GM12878 (cell line): ENCODE measurements around the gene N4BP2L1. TPM values are rescaled to one million over a fixed set of nuclear protein-coding genes. Genes with fewer than 3 reads are reported as not detected.

Source experiments
- ATAC-seq: fragments of 200-7000 bp; cut with Tn5 transposase; 3 replicates; pipeline ENCODE4 v1.9.1; 2020; ENCODE audit warnings: mild to moderate bottlenecking, moderate library complexity
- BruUV-seq: library from RNA; stranded (reverse); fragments of 400-500 nt; replicated peaks from 2 replicates; lab custom pipeline; 2021; lab: Mats Ljungman, UMichigan
- CTCF ChIA-PET: fragments of 300-600 bp; sonication (Branson Sonifier 250); formaldehyde crosslinking; extraction: SDS; loops from one replicate; lab custom pipeline; 2021; ENCODE audit warnings: inconsistent platforms; lab: Yijun Ruan, JAX
- POLR2A ChIA-PET: fragments of 350-600 bp; formaldehyde crosslinking; extraction: SDS; loops from one replicate; lab custom pipeline; 2021; ENCODE audit warnings: inconsistent platforms; lab: Charles Lee
- RAD21 ChIA-PET: fragments of 300-600 bp; sonication (Branson Sonifier 250); formaldehyde crosslinking; loops from one replicate; lab custom pipeline; 2023; ENCODE audit warnings: antibody characterized with exemption; ENCODE audit not compliant: unreplicated experiment; lab: Charles Lee
- SMC1A ChIA-PET: fragments of 300-600 bp; sonication (Branson Sonifier 250); formaldehyde crosslinking; loops from one replicate; lab custom pipeline; 2023; ENCODE audit not compliant: unreplicated experiment, uncharacterized antibody; lab: Charles Lee
- DNase-seq: peaks from one replicate; pipeline ENCODE4 v3.0.0-alpha.2; 2011; ENCODE audit warnings: low read depth, low spot score
- FAIRE-seq: peaks from 3 replicates; lab custom pipeline; 2011; peaks lifted over from hg19 to GRCh38; lab: Jason Lieb, UNC
- H2AFZ ChIP-seq: 2 replicates; pipeline ENCODE4 v1.6.0; 2011; ENCODE audit warnings: low read depth, low read length, control low read depth; ENCODE audit not compliant: control insufficient read depth
- H3K27ac ChIP-seq: 2 replicates; pipeline ENCODE4 v1.5.1; 2011; ENCODE audit warnings: control low read depth; ENCODE audit not compliant: control insufficient read depth, insufficient read depth
- H3K27me3 ChIP-seq, 2 experiments: replicated peaks in 1 of 2; 2 replicates each; pipeline versions ENCODE4 v1.6.0 to v1.6.1; 2011; ENCODE audit warnings: low read length in 1 of 2; ENCODE audit not compliant: control insufficient read depth in 2 of 2, insufficient read depth in 2 of 2
- H3K36me3 ChIP-seq, 2 experiments: 2 replicates each; pipeline ENCODE4 v1.5.1; 2011; ENCODE audit warnings: low read length in 1 of 2; ENCODE audit not compliant: control insufficient read depth in 2 of 2, insufficient read depth in 2 of 2
- H3K4me1 ChIP-seq: 2 replicates; pipeline ENCODE4 v1.6.1; 2011; ENCODE audit warnings: mild to moderate bottlenecking, low read length, moderate library complexity, mixed read lengths; ENCODE audit not compliant: control insufficient read depth, insufficient read depth
- H3K4me2 ChIP-seq: 2 replicates; pipeline ENCODE4 v1.6.0; 2011; ENCODE audit warnings: control low read depth; ENCODE audit not compliant: control insufficient read depth, insufficient read depth
- H3K4me3 ChIP-seq: fragments of 200-600 bp; sonication (generic); 2 replicates; pipeline ENCODE4 v1.5.1; 2016
- H3K79me2 ChIP-seq: 2 replicates; pipeline ENCODE4 v1.6.0; 2011; ENCODE audit warnings: low read length; ENCODE audit not compliant: control insufficient read depth, insufficient read depth
- H3K9ac ChIP-seq: 2 replicates; pipeline ENCODE4 v1.8.0; 2011; ENCODE audit warnings: low read length, control low read depth, mixed read lengths; ENCODE audit not compliant: control insufficient read depth, insufficient read depth
- H3K9me3 ChIP-seq: replicated peaks from 3 replicates; pipeline ENCODE4 v1.5.1; 2011; ENCODE audit warnings: mild to moderate bottlenecking, low read length; ENCODE audit not compliant: control insufficient read depth, insufficient read depth
- H4K20me1 ChIP-seq: 2 replicates; pipeline ENCODE4 v1.6.0; 2011; ENCODE audit not compliant: control insufficient read depth, insufficient read depth
- BCL3 ChIP-seq: IDR thresholded peaks from 2 replicates; pipeline ENCODE4 v1.6.1; 2011; ENCODE audit warnings: borderline replicate concordance, low read depth, mild to moderate bottlenecking, moderate library complexity, low read length; ENCODE audit not compliant: insufficient read depth, poor library complexity, severe bottlenecking
- ESRRA ChIP-seq: IDR thresholded peaks from 2 replicates; pipeline ENCODE4 v1.6.1; 2012; ENCODE audit warnings: mild to moderate bottlenecking, low read length, improper control_type of control experiment
- NFYA ChIP-seq: IDR thresholded peaks from 2 replicates; pipeline ENCODE4 v1.6.1; 2011; ENCODE audit warnings: low read depth, mild to moderate bottlenecking, low read length, improper control_type of control experiment, borderline replicate concordance
- ZBED1 ChIP-seq: IDR thresholded peaks from 2 replicates; pipeline ENCODE4 v1.6.1; 2016; ENCODE audit warnings: borderline replicate concordance
- WGBS: methylation state at CpG from one replicate; pipeline ENCODE4 v1.1.6; 2016; ENCODE audit warnings: low lambda C conversion rate; ENCODE audit not compliant: insufficient replicate concordance, insufficient coverage; ENCODE audit errors: missing lambda C conversion rate; 5-methylcytosine and 5-hydroxymethylcytosine counted together
- in situ Hi-C: fragments of 300-500 bp; cut with MboI; formaldehyde crosslinking; loops from 9 replicates; pipeline ENCODE4 v1.14.3; 2018; ENCODE audit warnings: mixed read lengths
- intact Hi-C: fragments of 100-400 bp; cut with micrococcal nuclease; formaldehyde crosslinking; loops from one replicate; pipeline ENCODE4 v1.14.2; 2022; ENCODE audit not compliant: unreplicated experiment
- polyA plus RNA-seq, 11 experiments: library from polyadenylated mRNA; depleted of rRNA in 4 of 11; unstranded in 6 of 11; stranded (reverse) in 5 of 11; fragments of >200 nt; fragmentation: Nextera tagmentation in 4 of 11; fragmentation: Illumina TruSeq in 1 of 11; extraction: Ambion mirVana in 4 of 11; extraction: Trizol in 1 of 11; gene quantifications; 1 replicate in 1 of 11; 2 replicates in 10 of 11; pipeline versions ENCODE4 v1.2.1 to v1.2.3, GENCODE V29; 2011 to 2016; ENCODE audit warnings: inconsistent platforms in 2 of 11, missing spikeins in 2 of 11, low read depth in 1 of 11
- total RNA-seq, 4 experiments: library from RNA; depleted of rRNA in 3 of 4; stranded (reverse); fragments of >200 nt in 3 of 4; fragmentation: Illumina TruSeq in 1 of 4; extraction: Trizol in 1 of 4; gene quantifications; 2 replicates each; pipeline versions ENCODE4 v1.2.1 to v1.2.3, GENCODE V29; 2013 to 2021
- TF ChIP-seq, protein P1 (sequence below): fragments of 450-650 bp; IDR thresholded peaks from 2 replicates; pipeline ENCODE4 v1.6.1; 2017; ENCODE audit warnings: mild to moderate bottlenecking
- TF ChIP-seq, protein P2 (sequence below): IDR thresholded peaks from 2 replicates; pipeline ENCODE4 v1.6.1; 2012; ENCODE audit warnings: low read depth, low read length, improper control_type of control experiment
- TF ChIP-seq, protein P3 (sequence below): IDR thresholded peaks from 2 replicates; pipeline ENCODE4 v1.6.1; 2012; ENCODE audit warnings: improper control_type of control experiment, low read depth, low read length; ENCODE audit not compliant: insufficient replicate concordance
- TF ChIP-seq, protein P4 (sequence below): fragments of 450-650 bp; formaldehyde crosslinking; IDR thresholded peaks from 2 replicates; pipeline ENCODE4 v1.4.0; 2022; ENCODE audit warnings: mild to moderate bottlenecking, moderate library complexity

The N4BP2L1 gene
- total and polyA plus RNA-seq, 10 of the 15 experiments (the other 5 are each of a cell fraction or from before 2014, with no cell fraction given) = 3.3 to 42.5 (median 16.2) TPM

DNA sequence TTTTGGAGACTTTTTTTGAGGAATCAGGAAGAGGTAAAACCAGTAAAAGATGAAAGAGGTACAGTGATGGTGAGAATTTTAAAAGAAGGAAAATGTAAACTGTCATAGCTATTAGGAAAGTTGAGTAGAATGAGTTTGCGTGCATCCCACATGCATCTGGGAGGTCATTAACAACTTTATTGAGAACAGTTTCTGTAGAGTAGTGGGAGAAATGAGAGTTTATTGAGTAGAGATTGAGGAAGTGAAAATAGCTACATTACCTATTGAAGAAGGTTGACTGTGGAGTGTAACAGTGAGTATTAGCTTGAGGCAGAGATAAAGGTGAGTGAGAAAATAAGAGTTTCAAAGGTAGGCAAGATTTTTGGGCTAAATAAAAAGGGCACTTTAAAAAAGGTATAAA lies 73.9 kb downstream of the N4BP2L1 start:
- in situ Hi-C loops = no loop called here
- TF ChIP-seq, protein P1, sequence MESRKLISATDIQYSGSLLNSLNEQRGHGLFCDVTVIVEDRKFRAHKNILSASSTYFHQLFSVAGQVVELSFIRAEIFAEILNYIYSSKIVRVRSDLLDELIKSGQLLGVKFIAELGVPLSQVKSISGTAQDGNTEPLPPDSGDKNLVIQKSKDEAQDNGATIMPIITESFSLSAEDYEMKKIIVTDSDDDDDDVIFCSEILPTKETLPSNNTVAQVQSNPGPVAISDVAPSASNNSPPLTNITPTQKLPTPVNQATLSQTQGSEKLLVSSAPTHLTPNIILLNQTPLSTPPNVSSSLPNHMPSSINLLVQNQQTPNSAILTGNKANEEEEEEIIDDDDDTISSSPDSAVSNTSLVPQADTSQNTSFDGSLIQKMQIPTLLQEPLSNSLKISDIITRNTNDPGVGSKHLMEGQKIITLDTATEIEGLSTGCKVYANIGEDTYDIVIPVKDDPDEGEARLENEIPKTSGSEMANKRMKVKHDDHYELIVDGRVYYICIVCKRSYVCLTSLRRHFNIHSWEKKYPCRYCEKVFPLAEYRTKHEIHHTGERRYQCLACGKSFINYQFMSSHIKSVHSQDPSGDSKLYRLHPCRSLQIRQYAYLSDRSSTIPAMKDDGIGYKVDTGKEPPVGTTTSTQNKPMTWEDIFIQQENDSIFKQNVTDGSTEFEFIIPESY = 0 out of 2 replicates have a peak, but pooled peaks have one; percentile 41
- TF ChIP-seq, protein P2, sequence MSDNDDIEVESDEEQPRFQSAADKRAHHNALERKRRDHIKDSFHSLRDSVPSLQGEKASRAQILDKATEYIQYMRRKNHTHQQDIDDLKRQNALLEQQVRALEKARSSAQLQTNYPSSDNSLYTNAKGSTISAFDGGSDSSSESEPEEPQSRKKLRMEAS = no peak
- TF ChIP-seq NFYA (no peak), ESRRA (no peak), BCL3 (no peak), ZBED1 (no peak)
- TF ChIP-seq, protein P3, sequence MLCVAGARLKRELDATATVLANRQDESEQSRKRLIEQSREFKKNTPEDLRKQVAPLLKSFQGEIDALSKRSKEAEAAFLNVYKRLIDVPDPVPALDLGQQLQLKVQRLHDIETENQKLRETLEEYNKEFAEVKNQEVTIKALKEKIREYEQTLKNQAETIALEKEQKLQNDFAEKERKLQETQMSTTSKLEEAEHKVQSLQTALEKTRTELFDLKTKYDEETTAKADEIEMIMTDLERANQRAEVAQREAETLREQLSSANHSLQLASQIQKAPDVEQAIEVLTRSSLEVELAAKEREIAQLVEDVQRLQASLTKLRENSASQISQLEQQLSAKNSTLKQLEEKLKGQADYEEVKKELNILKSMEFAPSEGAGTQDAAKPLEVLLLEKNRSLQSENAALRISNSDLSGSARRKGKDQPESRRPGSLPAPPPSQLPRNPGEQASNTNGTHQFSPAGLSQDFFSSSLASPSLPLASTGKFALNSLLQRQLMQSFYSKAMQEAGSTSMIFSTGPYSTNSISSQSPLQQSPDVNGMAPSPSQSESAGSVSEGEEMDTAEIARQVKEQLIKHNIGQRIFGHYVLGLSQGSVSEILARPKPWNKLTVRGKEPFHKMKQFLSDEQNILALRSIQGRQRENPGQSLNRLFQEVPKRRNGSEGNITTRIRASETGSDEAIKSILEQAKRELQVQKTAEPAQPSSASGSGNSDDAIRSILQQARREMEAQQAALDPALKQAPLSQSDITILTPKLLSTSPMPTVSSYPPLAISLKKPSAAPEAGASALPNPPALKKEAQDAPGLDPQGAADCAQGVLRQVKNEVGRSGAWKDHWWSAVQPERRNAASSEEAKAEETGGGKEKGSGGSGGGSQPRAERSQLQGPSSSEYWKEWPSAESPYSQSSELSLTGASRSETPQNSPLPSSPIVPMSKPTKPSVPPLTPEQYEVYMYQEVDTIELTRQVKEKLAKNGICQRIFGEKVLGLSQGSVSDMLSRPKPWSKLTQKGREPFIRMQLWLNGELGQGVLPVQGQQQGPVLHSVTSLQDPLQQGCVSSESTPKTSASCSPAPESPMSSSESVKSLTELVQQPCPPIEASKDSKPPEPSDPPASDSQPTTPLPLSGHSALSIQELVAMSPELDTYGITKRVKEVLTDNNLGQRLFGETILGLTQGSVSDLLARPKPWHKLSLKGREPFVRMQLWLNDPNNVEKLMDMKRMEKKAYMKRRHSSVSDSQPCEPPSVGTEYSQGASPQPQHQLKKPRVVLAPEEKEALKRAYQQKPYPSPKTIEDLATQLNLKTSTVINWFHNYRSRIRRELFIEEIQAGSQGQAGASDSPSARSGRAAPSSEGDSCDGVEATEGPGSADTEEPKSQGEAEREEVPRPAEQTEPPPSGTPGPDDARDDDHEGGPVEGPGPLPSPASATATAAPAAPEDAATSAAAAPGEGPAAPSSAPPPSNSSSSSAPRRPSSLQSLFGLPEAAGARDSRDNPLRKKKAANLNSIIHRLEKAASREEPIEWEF = no peak
- TF ChIP-seq, protein P4, sequence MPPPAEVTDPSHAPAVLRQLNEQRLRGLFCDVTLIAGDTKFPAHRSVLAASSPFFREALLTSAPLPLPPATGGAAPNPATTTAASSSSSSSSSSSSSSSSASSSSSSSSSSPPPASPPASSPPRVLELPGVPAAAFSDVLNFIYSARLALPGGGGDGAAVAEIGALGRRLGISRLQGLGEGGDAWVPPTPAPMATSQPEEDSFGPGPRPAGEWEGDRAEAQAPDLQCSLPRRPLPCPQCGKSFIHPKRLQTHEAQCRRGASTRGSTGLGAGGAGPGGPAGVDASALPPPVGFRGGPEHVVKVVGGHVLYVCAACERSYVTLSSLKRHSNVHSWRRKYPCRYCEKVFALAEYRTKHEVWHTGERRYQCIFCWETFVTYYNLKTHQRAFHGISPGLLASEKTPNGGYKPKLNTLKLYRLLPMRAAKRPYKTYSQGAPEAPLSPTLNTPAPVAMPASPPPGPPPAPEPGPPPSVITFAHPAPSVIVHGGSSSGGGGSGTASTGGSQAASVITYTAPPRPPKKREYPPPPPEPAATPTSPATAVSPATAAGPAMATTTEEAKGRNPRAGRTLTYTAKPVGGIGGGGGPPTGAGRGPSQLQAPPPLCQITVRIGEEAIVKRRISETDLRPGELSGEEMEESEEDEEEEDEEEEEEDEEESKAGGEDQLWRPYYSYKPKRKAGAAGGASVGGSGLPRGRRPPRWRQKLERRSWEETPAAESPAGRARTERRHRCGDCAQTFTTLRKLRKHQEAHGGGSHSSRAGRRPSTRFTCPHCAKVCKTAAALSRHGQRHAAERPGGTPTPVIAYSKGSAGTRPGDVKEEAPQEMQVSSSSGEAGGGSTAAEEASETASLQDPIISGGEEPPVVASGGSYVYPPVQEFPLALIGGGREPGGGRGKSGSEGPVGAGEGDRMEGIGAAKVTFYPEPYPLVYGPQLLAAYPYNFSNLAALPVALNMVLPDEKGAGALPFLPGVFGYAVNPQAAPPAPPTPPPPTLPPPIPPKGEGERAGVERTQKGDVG (CRISPR knock-in tag) = no peak

More for the DNA sequence above, 73.9 kb downstream of the N4BP2L1 start:
- Histone ChIP-seq H2AFZ (no peak overlapping the region), H3K9me3 (no peaks in the 10 kb centered on the region), H4K20me1 (no peaks in the 10 kb centered on the region), H3K4me1 (no peaks in the 10 kb centered on the region), H3K4me2 (no peak overlapping the region), H3K9ac (no peak overlapping the region), H3K27ac (no peak overlapping the region), H3K4me3 (no peak overlapping the region), H3K79me2 (no peaks in the 10 kb centered on the region), H3K36me3 (peaks cover 0 to 6% of the 10 kb centered on the region in 2 experiments; a peak in 1 of 4 replicates), H3K27me3 (no peaks in the 10 kb centered on the region)
- intact Hi-C loops = no loop called here
- 100% methylated on average over 1 of the region's 1 CpG for WGBS
- ChIA-PET RAD21 (no interaction called here), POLR2A (interaction anchor here (0.7 kb wide), 1 partner anchor 10 kb away, joined by 3 read pairs; no protein-coding TSS in a partner anchor), SMC1A (interaction anchor here (1.0 kb wide), 1 partner anchor 10 kb away, joined by 3 read pairs; no protein-coding TSS in a partner anchor), CTCF (no interaction called here)
- FAIRE-seq = peak; percentile 88
- BruUV-seq = no TSS peak
- DNase-seq = no peak
- peak; percentile 91 for ATAC-seq
